Measurements from ENCODE around the gene RIC8A.
"Not testable (repeated sequence)": the region's sequence is repeated elsewhere in the genome, so short reads cannot be mapped to it uniquely, and the experiment has no call there.

Gene RIC8A

GRCh38 chr11:230431-230830 lies 22.9 kb downstream of the RIC8A start:
- Histone ChIP-seq H3K36me3 (ENCODE audit: control insufficient read depth, insufficient read depth, low read length) (no peaks in the 10 kb centered on the region), H3K4me1 (ENCODE audit: control insufficient read depth, insufficient read depth, low read length) (no peaks in the 10 kb centered on the region), H3K27ac (ENCODE audit: insufficient read depth, low read depth, low read length, poor library complexity, severe bottlenecking) (no peak overlapping the region), H3K27me3 (ENCODE audit: control insufficient read depth, insufficient read depth, low read length, poor library complexity, severe bottlenecking) (no peaks in the 10 kb centered on the region), H3K9me3 (ENCODE audit: control insufficient read depth, low read length) (no peaks in the 10 kb centered on the region), H3K4me3 (ENCODE audit: insufficient read depth, low read depth, low read length) (no peak overlapping the region)
- 95% methylated on average over 10 of the region's 10 CpGs for WGBS, 2 experiments

GRCh38 chr11:232783-233565 lies 25.5 kb downstream of the RIC8A start:
- no peak overlapping the region for H3K27ac ChIP-seq (ENCODE audit: insufficient read depth, low read depth, low read length, poor library complexity, severe bottlenecking)
- 94% methylated on average over 20 of the region's 20 CpGs for WGBS, 2 experiments
- no peaks in the 10 kb centered on the region for H3K36me3 ChIP-seq (ENCODE audit: control insufficient read depth, insufficient read depth, low read length)
- peaks cover 4% of the 10 kb centered on the region for H3K4me1 ChIP-seq (ENCODE audit: control insufficient read depth, insufficient read depth, low read length)
- H3K27me3 ChIP-seq (ENCODE audit: control insufficient read depth, insufficient read depth, low read length, poor library complexity, severe bottlenecking), result no peaks in the 10 kb centered on the region
- no peaks in the 10 kb centered on the region for H3K9me3 ChIP-seq (ENCODE audit: control insufficient read depth, low read length)
- no peak overlapping the region for H3K4me3 ChIP-seq (ENCODE audit: insufficient read depth, low read depth, low read length)

DNA sequence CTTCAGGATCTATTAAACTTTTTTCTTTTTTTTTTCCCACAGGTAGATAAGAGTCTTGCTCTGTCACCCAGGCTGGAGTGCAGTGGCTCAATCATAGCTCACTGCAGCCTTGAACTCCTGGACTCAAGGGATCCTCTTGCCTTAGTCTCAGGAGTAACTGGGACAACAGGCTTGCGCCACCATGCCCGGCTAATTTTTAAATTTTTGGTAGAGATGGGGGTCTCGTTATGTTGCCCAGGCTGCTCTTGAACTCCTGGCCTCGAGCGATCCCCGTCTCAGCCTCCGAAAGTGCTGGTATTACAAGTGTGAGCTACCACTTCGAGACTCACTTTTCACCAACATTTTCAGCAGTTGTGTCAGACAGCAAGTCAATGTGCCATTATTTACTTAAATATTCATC lies 27.7 kb downstream of the RIC8A start:
- peak overlapping the region; percentile 87 for H3K4me3 ChIP-seq (ENCODE audit: insufficient read depth, low read depth, low read length)

GRCh38 chr11:235609-235996 lies 28.1 kb downstream of the RIC8A start:
- Histone ChIP-seq H3K4me1 (ENCODE audit: control insufficient read depth, insufficient read depth, low read length) (peaks cover 9% of the 10 kb centered on the region), H3K9me3 (ENCODE audit: control insufficient read depth, low read length) (no peaks in the 10 kb centered on the region), H3K27ac (ENCODE audit: insufficient read depth, low read depth, low read length, poor library complexity, severe bottlenecking) (peak overlapping the region; percentile 60), H3K27me3 (ENCODE audit: control insufficient read depth, insufficient read depth, low read length, poor library complexity, severe bottlenecking) (no peaks in the 10 kb centered on the region), H3K36me3 (ENCODE audit: control insufficient read depth, insufficient read depth, low read length) (peaks cover 3% of the 10 kb centered on the region), H3K4me3 (ENCODE audit: insufficient read depth, low read depth, low read length) (peak overlapping the region; percentile 87)
- WGBS, 2 experiments, result 14 to 15% methylated on average over 13 of the region's 13 CpGs

More for the DNA sequence above, 27.7 kb downstream of the RIC8A start:
- Histone ChIP-seq H3K4me1 (ENCODE audit: control insufficient read depth, insufficient read depth, low read length) (peaks cover 9% of the 10 kb centered on the region), H3K27ac (ENCODE audit: insufficient read depth, low read depth, low read length, poor library complexity, severe bottlenecking) (no peak overlapping the region), H3K27me3 (ENCODE audit: control insufficient read depth, insufficient read depth, low read length, poor library complexity, severe bottlenecking) (no peaks in the 10 kb centered on the region), H3K36me3 (ENCODE audit: control insufficient read depth, insufficient read depth, low read length) (peaks cover under 1% of the 10 kb centered on the region), H3K9me3 (ENCODE audit: control insufficient read depth, low read length) (no peaks in the 10 kb centered on the region)
- 93 to 94% methylated on average over 8 of the region's 8 CpGs for WGBS, 2 experiments

GRCh38 chr11:235997-236773 lies 28.7 kb downstream of the RIC8A start, which contains the start of gene SIRT3:
Gene SIRT3, minus strand, starts transcription at chr11:236342. Its CDS starts 14 bp downstream, at chr11:236328.
- no peaks in the 10 kb centered on the region for H3K27me3 ChIP-seq (ENCODE audit: control insufficient read depth, insufficient read depth, low read length, poor library complexity, severe bottlenecking)
- WGBS, 2 experiments, result 0% methylated on average over 70 of the region's 70 CpGs
- no peaks in the 10 kb centered on the region for H3K9me3 ChIP-seq (ENCODE audit: control insufficient read depth, low read length)
- H3K4me1 ChIP-seq (ENCODE audit: control insufficient read depth, insufficient read depth, low read length), result peaks cover 9% of the 10 kb centered on the region
- H3K36me3 ChIP-seq (ENCODE audit: control insufficient read depth, insufficient read depth, low read length), result peaks cover 3% of the 10 kb centered on the region
- H3K4me3 ChIP-seq (ENCODE audit: insufficient read depth, low read depth, low read length), result peak within 1 kb of the TSS; percentile 87
- peak within 1 kb of the TSS; percentile 84 for H3K27ac ChIP-seq (ENCODE audit: insufficient read depth, low read depth, low read length, poor library complexity, severe bottlenecking)

DNA sequence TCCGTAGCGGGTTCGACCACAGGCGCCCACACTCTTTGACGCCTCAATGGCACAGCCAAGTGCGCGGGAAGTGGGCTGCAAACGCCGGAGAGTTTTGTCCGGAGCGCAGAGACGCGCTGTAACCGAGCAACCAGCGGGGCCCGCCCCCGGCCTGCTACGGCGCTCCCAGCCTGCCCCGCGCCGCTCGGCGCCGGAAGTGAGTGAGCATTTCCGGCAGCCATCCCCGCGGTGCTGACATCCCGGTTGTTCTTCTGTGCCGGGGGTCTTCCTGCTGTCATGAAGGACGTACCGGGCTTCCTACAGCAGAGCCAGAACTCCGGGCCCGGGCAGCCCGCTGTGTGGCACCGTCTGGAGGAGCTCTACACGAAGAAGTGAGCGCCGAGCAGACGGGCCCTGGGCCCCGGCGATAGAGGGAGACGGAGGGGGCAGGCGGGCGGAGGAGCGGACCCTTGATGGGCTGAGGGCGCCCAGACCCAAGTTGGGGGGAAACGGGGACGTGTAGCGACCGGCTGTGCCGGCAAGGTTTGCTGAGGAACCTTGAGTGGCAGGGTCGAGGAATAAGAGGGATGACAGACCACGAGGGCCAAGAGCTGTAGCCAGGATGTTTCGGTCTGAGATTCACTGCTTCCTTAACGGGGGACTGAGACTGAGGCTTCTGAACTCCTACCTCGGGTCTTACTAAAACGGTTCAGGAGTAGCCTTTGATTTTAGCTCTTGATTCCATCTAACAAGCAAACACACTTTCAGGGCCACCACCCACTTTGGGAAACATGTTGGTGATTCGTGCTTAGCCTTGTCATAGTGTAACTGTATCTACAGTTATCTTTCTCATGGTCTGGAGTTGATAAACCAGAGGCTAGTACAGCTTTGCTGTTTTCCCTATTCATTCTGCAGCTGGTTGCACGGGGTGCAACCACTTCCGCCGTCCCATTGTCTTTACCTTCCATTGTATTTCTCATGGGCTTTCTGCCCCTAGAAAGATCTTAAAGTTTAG lies 29.6 kb downstream of the RIC8A start, which contains the start of gene PSMD13:
TSS of gene PSMD13 (plus strand) at position 203 of the 994 bp plus-strand sequence. CDS start at position 277, 74 bp downstream.
- Histone ChIP-seq H3K27me3 (ENCODE audit: control insufficient read depth, insufficient read depth, low read length, poor library complexity, severe bottlenecking) (no peaks in the 10 kb centered on the region), H3K27ac (ENCODE audit: insufficient read depth, low read depth, low read length, poor library complexity, severe bottlenecking) (peak within 1 kb of the TSS; percentile 84), H3K9me3 (ENCODE audit: control insufficient read depth, low read length) (no peaks in the 10 kb centered on the region), H3K4me3 (ENCODE audit: insufficient read depth, low read depth, low read length) (peak within 1 kb of the TSS; percentile 87), H3K36me3 (ENCODE audit: control insufficient read depth, insufficient read depth, low read length) (peaks cover 3% of the 10 kb centered on the region), H3K4me1 (ENCODE audit: control insufficient read depth, insufficient read depth, low read length) (peaks cover 9% of the 10 kb centered on the region)
- WGBS, 2 experiments, result 2% methylated on average over 62 of the region's 62 CpGs

DNA sequence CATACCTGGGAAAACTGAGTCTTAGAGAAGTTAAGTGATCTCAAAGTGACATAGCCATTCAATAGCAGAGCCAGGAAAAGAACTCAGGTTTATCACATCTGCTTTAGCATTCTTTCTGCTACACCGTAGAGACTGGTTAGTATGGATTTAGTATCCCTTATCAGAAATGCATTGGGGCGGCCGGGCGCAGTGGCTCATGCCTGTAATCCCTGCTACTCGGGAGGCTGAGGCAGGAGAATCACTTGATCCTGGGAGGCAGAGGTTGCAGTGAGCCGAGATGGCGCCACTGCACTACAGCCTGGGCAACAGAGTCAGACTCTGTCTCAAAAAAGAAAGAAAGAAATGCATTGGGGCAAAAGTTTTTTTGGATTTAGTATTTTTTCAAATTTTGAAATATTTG lies 30.8 kb downstream of the RIC8A start:
- H3K4me3 ChIP-seq (ENCODE audit: insufficient read depth, low read depth, low read length), result peak overlapping the region; percentile 87
- H3K4me1 ChIP-seq (ENCODE audit: control insufficient read depth, insufficient read depth, low read length); H3K27me3 ChIP-seq (ENCODE audit: control insufficient read depth, insufficient read depth, low read length, poor library complexity, severe bottlenecking); H3K27ac ChIP-seq (ENCODE audit: insufficient read depth, low read depth, low read length, poor library complexity, severe bottlenecking); H3K9me3 ChIP-seq (ENCODE audit: control insufficient read depth, low read length); H3K36me3 ChIP-seq (ENCODE audit: control insufficient read depth, insufficient read depth, low read length): not testable (repeated sequence)
- 89 to 90% methylated on average over 7 of the region's 7 CpGs for WGBS, 2 experiments

DNA sequence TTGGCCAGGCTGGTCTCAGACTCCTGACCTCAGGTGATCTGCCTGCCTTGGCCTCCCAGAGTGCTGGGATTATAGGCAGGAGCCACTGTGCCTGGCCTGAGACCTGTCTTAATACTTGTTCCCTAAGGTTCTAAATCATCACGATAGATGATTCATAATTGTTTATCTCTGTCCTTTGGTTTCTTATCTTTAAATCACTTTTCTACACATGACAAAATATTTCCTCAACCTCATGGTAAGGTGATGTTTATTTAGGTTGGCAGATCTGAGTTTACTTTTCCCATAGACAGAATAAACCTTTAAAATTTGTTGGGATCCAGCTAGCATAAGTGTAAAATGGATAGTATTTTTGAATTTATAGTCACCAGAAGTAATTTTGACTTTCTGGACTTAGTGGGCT lies 32.8 kb downstream of the RIC8A start:
- 100% methylated on average over 1 of the region's 1 CpG for WGBS, 2 experiments
- no peak overlapping the region for H3K4me3 ChIP-seq (ENCODE audit: insufficient read depth, low read depth, low read length)
- no peaks in the 10 kb centered on the region for H3K27me3 ChIP-seq (ENCODE audit: control insufficient read depth, insufficient read depth, low read length, poor library complexity, severe bottlenecking)
- peaks cover 9% of the 10 kb centered on the region for H3K4me1 ChIP-seq (ENCODE audit: control insufficient read depth, insufficient read depth, low read length)
- H3K9me3 ChIP-seq (ENCODE audit: control insufficient read depth, low read length), result no peaks in the 10 kb centered on the region
- H3K36me3 ChIP-seq (ENCODE audit: control insufficient read depth, insufficient read depth, low read length), result peaks cover 10% of the 10 kb centered on the region
- H3K27ac ChIP-seq (ENCODE audit: insufficient read depth, low read depth, low read length, poor library complexity, severe bottlenecking), result no peak overlapping the region

DNA sequence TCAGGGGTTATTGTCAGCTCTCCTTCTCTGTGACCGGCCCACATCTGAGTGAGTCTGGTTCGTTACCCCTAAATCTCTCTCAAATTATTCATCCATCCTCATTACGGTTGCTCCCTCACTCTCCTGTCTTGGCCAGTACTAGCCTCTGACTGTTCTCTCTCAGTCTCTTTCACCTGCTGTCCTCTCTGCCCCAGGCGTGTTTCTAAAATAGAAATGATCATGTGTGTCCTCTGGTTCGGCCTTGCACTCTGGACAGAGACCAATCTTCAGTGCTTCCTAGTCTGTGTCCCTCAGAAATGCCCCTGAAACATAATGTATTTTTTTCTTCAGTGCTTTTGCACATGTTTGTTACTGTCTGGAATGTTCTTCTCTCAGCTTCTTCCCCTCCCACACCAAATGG lies 34.1 kb downstream of the RIC8A start:
- Histone ChIP-seq H3K4me1 (ENCODE audit: control insufficient read depth, insufficient read depth, low read length) (peaks cover 9% of the 10 kb centered on the region), H3K27me3 (ENCODE audit: control insufficient read depth, insufficient read depth, low read length, poor library complexity, severe bottlenecking) (no peaks in the 10 kb centered on the region), H3K4me3 (ENCODE audit: insufficient read depth, low read depth, low read length) (no peak overlapping the region), H3K27ac (ENCODE audit: insufficient read depth, low read depth, low read length, poor library complexity, severe bottlenecking) (no peak overlapping the region), H3K9me3 (ENCODE audit: control insufficient read depth, low read length) (no peaks in the 10 kb centered on the region), H3K36me3 (ENCODE audit: control insufficient read depth, insufficient read depth, low read length) (peaks cover 21% of the 10 kb centered on the region)
- 94 to 95% methylated on average over 5 of the region's 5 CpGs for WGBS, 2 experiments

Data from ectodermal cell (in vitro differentiated cells).